GM19452 (cell line): ENCODE results near the gene CAPN15.

Source experiments
- ATAC-seq: cut with Tn5 transposase; IDR thresholded peaks from one replicate; pipeline ENCODE4 v1.9.1; 2021; ENCODE audit not compliant: unreplicated experiment

CAPN15 gene

GRCh38 chr16:525123-525519 lies 2.4 kb upstream of the CAPN15 start:
- no peak for ATAC-seq

- ATAC-seq = no peak
These were observed 1.9 kb upstream of the CAPN15 start for GRCh38 chr16:525520-526180.

GRCh38 chr16:526181-527014 lies 1.1 kb upstream of the CAPN15 start:
- no peak for ATAC-seq

- ATAC-seq = peak; percentile 14
These were observed 849 bp downstream of the CAPN15 start for GRCh38 chr16:528111-529011.

GRCh38 chr16:529012-529575 lies 1.6 kb downstream of the CAPN15 start:
- ATAC-seq = no peak

- no peak for ATAC-seq
These were observed 2.8 kb downstream of the CAPN15 start for GRCh38 chr16:530111-530817.

GRCh38 chr16:531494-532125 lies 4.1 kb downstream of the CAPN15 start:
- ATAC-seq = no peak

- no peak for ATAC-seq
These were observed 6.0 kb downstream of the CAPN15 start for GRCh38 chr16:533391-534123.

- no peak for ATAC-seq
These were observed 6.6 kb downstream of the CAPN15 start for GRCh38 chr16:534135-534534.

- ATAC-seq = no peak
These were observed 7.4 kb downstream of the CAPN15 start for GRCh38 chr16:534856-535445.

GRCh38 chr16:535446-536405 lies 8.2 kb downstream of the CAPN15 start:
- no peak for ATAC-seq

GRCh38 chr16:536746-537145 lies 9.2 kb downstream of the CAPN15 start:
- ATAC-seq = no peak

- no peak for ATAC-seq
These were observed 10.2 kb downstream of the CAPN15 start for GRCh38 chr16:537415-538335.

GRCh38 chr16:539901-540530 lies 12.5 kb downstream of the CAPN15 start:
- ATAC-seq = no peak

GRCh38 chr16:540645-541340 lies 13.3 kb downstream of the CAPN15 start:
- ATAC-seq = no peak
